GM21737 (cell line): ENCODE results near the gene HIPK2.
"Not testable (repeated sequence)": the region's sequence is repeated elsewhere in the genome, so short reads cannot be mapped to it uniquely, and the experiment has no call there.

ENCODE experiments used
- ATAC-seq: cut with Tn5 transposase; IDR thresholded peaks from one replicate; pipeline ENCODE4 v1.9.1; 2021; ENCODE audit warnings: mild to moderate bottlenecking, moderate library complexity; ENCODE audit not compliant: unreplicated experiment

HIPK2 gene

GRCh38 chr7:139635526-139636302 is 142.1 kb downstream of the HIPK2 start:
- ATAC-seq, result no peak

- no peak for ATAC-seq
Measured at GRCh38 chr7:139634087-139634486, 143.7 kb downstream of the HIPK2 start.

GRCh38 chr7:139631520-139632031 is 146.2 kb downstream of the HIPK2 start:
- no peak for ATAC-seq

GRCh38 chr7:139630643-139631519 is 146.9 kb downstream of the HIPK2 start:
- ATAC-seq, result no peak

GRCh38 chr7:139629392-139630082 is 148.3 kb downstream of the HIPK2 start:
- no peak for ATAC-seq

- ATAC-seq, result no peak
Measured at GRCh38 chr7:139627831-139628230, 150.0 kb downstream of the HIPK2 start.

GRCh38 chr7:139626817-139627216 is 151.0 kb downstream of the HIPK2 start:
- no peak for ATAC-seq

- no peak for ATAC-seq
Measured at GRCh38 chr7:139623518-139623917, 154.3 kb downstream of the HIPK2 start.

- ATAC-seq, result peak; percentile 65
Measured at GRCh38 chr7:139620676-139621344, 157.0 kb downstream of the HIPK2 start.

- ATAC-seq, result no peak
Measured at GRCh38 chr7:139619367-139619657, 158.5 kb downstream of the HIPK2 start.

GRCh38 chr7:139618482-139619366 is 159.1 kb downstream of the HIPK2 start:
- no peak for ATAC-seq

GRCh38 chr7:139617074-139617473 is 160.7 kb downstream of the HIPK2 start:
- ATAC-seq, result no peak

GRCh38 chr7:139614886-139615285 is 162.9 kb downstream of the HIPK2 start:
- no peak for ATAC-seq

GRCh38 chr7:139613971-139614411 is 163.8 kb downstream of the HIPK2 start:
- no peak for ATAC-seq

GRCh38 chr7:139611556-139611955 is 166.2 kb downstream of the HIPK2 start:
- ATAC-seq, result not testable (repeated sequence)

GRCh38 chr7:139610595-139610994 is 167.2 kb downstream of the HIPK2 start:
- no peak for ATAC-seq

- no peak for ATAC-seq
Measured at GRCh38 chr7:139603896-139604295, 173.9 kb downstream of the HIPK2 start.

- ATAC-seq, result no peak
Measured at GRCh38 chr7:139603282-139603681, 174.5 kb downstream of the HIPK2 start.

GRCh38 chr7:139602143-139602722 is 175.6 kb downstream of the HIPK2 start:
- no peak for ATAC-seq
